Peyer's patch (tissue), 4 donors: ENCODE results near the gene TEX47.

ENCODE experiments used
- POLR2A ChIP-seq, 2 donors: fragments of 450-650 bp; IDR thresholded peaks; one replicate each; pipeline ENCODE4 v1.5.1; 2017; ENCODE audit warnings: antibody characterized with exemption in 2 of 2, mild to moderate bottlenecking in 2 of 2, moderate library complexity in 2 of 2
- TF ChIP-seq, protein P1 (sequence below), 6 experiments: fragments of 450-650 bp in 4 of 6; fragments of 200-600 bp in 2 of 6; sonication (generic) in 1 of 6; IDR thresholded peaks; one replicate each; pipeline ENCODE4 v1.5.1; 2017 to 2019; ENCODE audit warnings: antibody characterized with exemption in 6 of 6, mild to moderate bottlenecking in 3 of 6, moderate library complexity in 1 of 6

GRCh38 chr7:88760136-88760515 lies 35.4 kb downstream of the TEX47 start:
- TF ChIP-seq, protein P1, sequence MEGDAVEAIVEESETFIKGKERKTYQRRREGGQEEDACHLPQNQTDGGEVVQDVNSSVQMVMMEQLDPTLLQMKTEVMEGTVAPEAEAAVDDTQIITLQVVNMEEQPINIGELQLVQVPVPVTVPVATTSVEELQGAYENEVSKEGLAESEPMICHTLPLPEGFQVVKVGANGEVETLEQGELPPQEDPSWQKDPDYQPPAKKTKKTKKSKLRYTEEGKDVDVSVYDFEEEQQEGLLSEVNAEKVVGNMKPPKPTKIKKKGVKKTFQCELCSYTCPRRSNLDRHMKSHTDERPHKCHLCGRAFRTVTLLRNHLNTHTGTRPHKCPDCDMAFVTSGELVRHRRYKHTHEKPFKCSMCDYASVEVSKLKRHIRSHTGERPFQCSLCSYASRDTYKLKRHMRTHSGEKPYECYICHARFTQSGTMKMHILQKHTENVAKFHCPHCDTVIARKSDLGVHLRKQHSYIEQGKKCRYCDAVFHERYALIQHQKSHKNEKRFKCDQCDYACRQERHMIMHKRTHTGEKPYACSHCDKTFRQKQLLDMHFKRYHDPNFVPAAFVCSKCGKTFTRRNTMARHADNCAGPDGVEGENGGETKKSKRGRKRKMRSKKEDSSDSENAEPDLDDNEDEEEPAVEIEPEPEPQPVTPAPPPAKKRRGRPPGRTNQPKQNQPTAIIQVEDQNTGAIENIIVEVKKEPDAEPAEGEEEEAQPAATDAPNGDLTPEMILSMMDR (IDR thresholded peaks at IDR 0.05): no peak
- no peak for TF ChIP-seq POLR2A (IDR thresholded peaks at IDR 0.05)
